Measurements from ENCODE around the gene ECSIT.

GRCh38 chr19:11456659-11457058 is 72.3 kb downstream of the ECSIT start:
- TF ChIP-seq CTCF (conservative IDR thresholded peaks at IDR 0.05; ENCODE audit: low read length), result no peak
- TF ChIP-seq EZH2phosphoT487 (IDR thresholded peaks at IDR 0.05; ENCODE audit: borderline replicate concordance), result no peak

All from Loucy (cell line).